PC-9 (cell line): ENCODE data around the gene RAB36. TPM values are rescaled to one million over a fixed set of nuclear protein-coding genes. Genes with fewer than 3 reads are reported as not detected.
A peak's percentile ranks its signal among the peaks of the same experiment; 100 is the strongest.

Source experiments
- BruUV-seq: library from RNA; stranded (reverse); fragments of 400-500 nt; replicated peaks from 2 replicates; lab custom pipeline; 2021; lab: Mats Ljungman, UMichigan
- CTCF ChIA-PET: fragments of 300-600 bp; sonication (Branson Sonifier 250); formaldehyde crosslinking; loops from one replicate; lab custom pipeline; 2022; ENCODE audit warnings: antibody characterized with exemption; lab: Charles Lee
- POLR2A ChIA-PET: fragments of 300-600 bp; sonication (Branson Sonifier 250); formaldehyde crosslinking; loops from one replicate; lab custom pipeline; 2022; ENCODE audit warnings: antibody characterized with exemption; ENCODE audit not compliant: unreplicated experiment; lab: Charles Lee
- DNase-seq, 2 experiments: peaks; one replicate each; pipeline versions ENCODE4 v3.0.0 to v3.0.0-alpha.2; 2015 to 2022; ENCODE audit warnings: mixed read lengths in 1 of 2
- H2AFZ ChIP-seq: fragments of 200-600 bp; sonication (generic); 2 replicates; pipeline ENCODE4 v1.8.1; 2017; ENCODE audit warnings: antibody characterized with exemption
- H3F3A ChIP-seq: fragments of 200-600 bp; sonication (generic); 2 replicates; pipeline ENCODE4 v1.8.1; 2017; ENCODE audit warnings: antibody characterized with exemption, mild to moderate bottlenecking, low read depth; ENCODE audit not compliant: insufficient read depth
- H3K27ac ChIP-seq: fragments of 200-600 bp; sonication (generic); 2 replicates; pipeline ENCODE4 v1.6.1; 2016; ENCODE audit warnings: mixed run types
- H3K27me3 ChIP-seq: fragments of 200-600 bp; sonication (generic); 2 replicates; pipeline ENCODE4 v1.6.1; 2016; ENCODE audit warnings: low read depth, mixed run types; ENCODE audit not compliant: insufficient read depth
- H3K36me3 ChIP-seq: fragments of 200-600 bp; sonication (generic); 2 replicates; pipeline ENCODE4 v1.6.1; 2016; ENCODE audit warnings: low read depth, mixed run types
- H3K4me1 ChIP-seq: fragments of 200-600 bp; sonication (generic); replicated peaks from 2 replicates; pipeline ENCODE4 v1.6.1; 2016; ENCODE audit warnings: mixed run types; ENCODE audit not compliant: insufficient read depth
- H3K4me2 ChIP-seq: fragments of 200-600 bp; sonication (generic); 2 replicates; pipeline ENCODE4 v1.6.1; 2017; ENCODE audit warnings: mixed run types
- H3K4me3 ChIP-seq: fragments of 200-600 bp; sonication (generic); 2 replicates; pipeline ENCODE4 v1.6.1; 2016; ENCODE audit warnings: mixed run types
- H3K79me2 ChIP-seq: fragments of 200-600 bp; sonication (generic); 2 replicates; pipeline ENCODE4 v1.6.1; 2017; ENCODE audit warnings: low read depth, mixed run types
- H3K9me2 ChIP-seq: fragments of 200-600 bp; sonication (generic); 2 replicates; pipeline ENCODE4 v1.8.1; 2017; ENCODE audit warnings: mild to moderate bottlenecking; ENCODE audit not compliant: insufficient read depth
- H3K9me3 ChIP-seq: fragments of 200-600 bp; sonication (generic); 2 replicates; pipeline ENCODE4 v1.8.1; 2016; ENCODE audit warnings: low read depth; ENCODE audit not compliant: insufficient read depth
- H4K20me1 ChIP-seq: fragments of 200-600 bp; sonication (generic); 2 replicates; pipeline ENCODE4 v1.8.1; 2017; ENCODE audit not compliant: insufficient read depth
- CTCF ChIP-seq: fragments of 200-600 bp; sonication (generic); conservative IDR thresholded peaks from 2 replicates; pipeline ENCODE4 v1.6.1; 2017; ENCODE audit warnings: mixed run types, antibody characterized with exemption, mild to moderate bottlenecking, moderate library complexity
- EZH2 ChIP-seq: fragments of 200-600 bp; sonication (generic); IDR thresholded peaks from 2 replicates; pipeline ENCODE4 v1.8.0; 2017; ENCODE audit warnings: antibody characterized with exemption, low read depth
- intact Hi-C: fragments of 100-400 bp; cut with micrococcal nuclease; formaldehyde crosslinking; loops from one replicate; pipeline ENCODE4 v1.10.0; 2022; ENCODE audit not compliant: unreplicated experiment
- total RNA-seq: library from RNA; stranded (reverse); gene quantifications from 2 replicates; pipeline ENCODE4 v1.2.3, GENCODE V29; 2021

Gene RAB36
- total RNA-seq, 1 experiment from 2014 or later, result 6.8 TPM

- Histone ChIP-seq H3K27ac (no peak overlapping the region), H3K27me3 (no peaks in the 10 kb centered on the region), H3F3A (no peaks in the 10 kb centered on the region; the same call in 1 of the 2 replicates), H3K4me1 (peaks cover 20% of the 10 kb centered on the region; the same call in 1 of the 2 replicates), H3K4me2 (no peak overlapping the region), H3K36me3 (no peaks in the 10 kb centered on the region), H3K9me3 (no peaks in the 10 kb centered on the region), H3K79me2 (no peaks in the 10 kb centered on the region), H3K4me3 (no peak overlapping the region), H3K9me2 (no peaks in the 10 kb centered on the region), H2AFZ (no peak overlapping the region), H4K20me1 (no peaks in the 10 kb centered on the region)
- POLR2A ChIA-PET, result no interaction called here
- no peak for DNase-seq
- BruUV-seq, result no TSS peak
- CTCF ChIA-PET, result no interaction called here
- no peak for TF ChIP-seq EZH2
- intact Hi-C loops, result no loop called here
These were observed 11.0 kb downstream of the RAB36 start for GRCh38 chr22:23156286-23156685.

- peak overlapping the region; percentile 75 for H3K4me2 ChIP-seq
- H3F3A ChIP-seq, result no peaks in the 10 kb centered on the region; the same call in 1 of the 2 replicates
- POLR2A ChIA-PET, result no interaction called here
- H3K9me2 ChIP-seq, result no peaks in the 10 kb centered on the region
- no peaks in the 10 kb centered on the region for H3K36me3 ChIP-seq
- H3K4me3 ChIP-seq, result no peak overlapping the region
- H3K79me2 ChIP-seq, result no peaks in the 10 kb centered on the region
- TF ChIP-seq CTCF, result no peak
- no peak for TF ChIP-seq EZH2
- no peak for DNase-seq
- intact Hi-C loops, result no loop called here
- BruUV-seq, result no TSS peak
- no peak overlapping the region for H3K27ac ChIP-seq
- CTCF ChIA-PET, result interaction anchor here (0.8 to 1.0 kb wide), 2 partner anchors 13 to 124 kb away, joined by 3 to 10 read pairs; partner anchors contain the start of gene RAB36
- H4K20me1 ChIP-seq, result no peaks in the 10 kb centered on the region
- peaks cover 11% of the 10 kb centered on the region; the same call in 1 of the 2 replicates for H3K4me1 ChIP-seq
- no peaks in the 10 kb centered on the region for H3K9me3 ChIP-seq
- H3K27me3 ChIP-seq, result no peaks in the 10 kb centered on the region
- H2AFZ ChIP-seq, result no peak overlapping the region
These were observed 12.6 kb downstream of the RAB36 start for GRCh38 chr22:23157560-23158515.

GRCh38 chr22:23158516-23159290 is 13.4 kb downstream of the RAB36 start:
- intact Hi-C loops, result no loop called here
- Histone ChIP-seq H2AFZ (no peak overlapping the region), H3K27ac (no peak overlapping the region), H4K20me1 (no peaks in the 10 kb centered on the region), H3K4me1 (peaks cover 11% of the 10 kb centered on the region; the same call in 1 of the 2 replicates), H3K36me3 (no peaks in the 10 kb centered on the region), H3K9me2 (no peaks in the 10 kb centered on the region), H3K9me3 (no peaks in the 10 kb centered on the region), H3K79me2 (no peaks in the 10 kb centered on the region), H3K4me2 (no peak overlapping the region), H3F3A (no peaks in the 10 kb centered on the region; the same call in 1 of the 2 replicates), H3K4me3 (no peak overlapping the region), H3K27me3 (no peaks in the 10 kb centered on the region)
- no peak for TF ChIP-seq EZH2
- no peak for TF ChIP-seq CTCF
- BruUV-seq, result no TSS peak
- POLR2A ChIA-PET, result no interaction called here
- DNase-seq, result no peak
- CTCF ChIA-PET, result no interaction called here
